GM06990 (cell line): Measurements from ENCODE around the gene RNF220.
A peak's percentile ranks its signal among the peaks of the same experiment; 100 is the strongest.

Experiments used
- DNase-seq: peaks from one replicate; pipeline ENCODE4 v3.0.0-alpha.2; 2011; ENCODE audit not compliant: insufficient read length; ENCODE audit errors: extremely low read depth
- H3K27me3 ChIP-seq: replicated peaks from 2 replicates; pipeline ENCODE4 v1.6.0; 2011; ENCODE audit warnings: low read length; ENCODE audit not compliant: control insufficient read depth, insufficient read depth
- H3K36me3 ChIP-seq: 2 replicates; pipeline ENCODE4 v1.5.1; 2011; ENCODE audit warnings: low read length; ENCODE audit not compliant: control insufficient read depth, insufficient read depth
- H3K4me3 ChIP-seq: replicated peaks from 2 replicates; pipeline ENCODE4 v1.5.1; 2011; ENCODE audit warnings: low read depth, mild to moderate bottlenecking, control low read depth, low read length
- TF ChIP-seq, protein P1 (sequence below): IDR thresholded peaks from 2 replicates; pipeline ENCODE4 v1.5.1; 2011; ENCODE audit warnings: low read length, control low read depth, mild to moderate bottlenecking, inconsistent platforms; ENCODE audit not compliant: insufficient read depth, poor library complexity, severe bottlenecking

The RNF220 gene

GRCh38 chr1:44543786-44544185 is 138.7 kb downstream of the RNF220 start:
- TF ChIP-seq, protein P1, sequence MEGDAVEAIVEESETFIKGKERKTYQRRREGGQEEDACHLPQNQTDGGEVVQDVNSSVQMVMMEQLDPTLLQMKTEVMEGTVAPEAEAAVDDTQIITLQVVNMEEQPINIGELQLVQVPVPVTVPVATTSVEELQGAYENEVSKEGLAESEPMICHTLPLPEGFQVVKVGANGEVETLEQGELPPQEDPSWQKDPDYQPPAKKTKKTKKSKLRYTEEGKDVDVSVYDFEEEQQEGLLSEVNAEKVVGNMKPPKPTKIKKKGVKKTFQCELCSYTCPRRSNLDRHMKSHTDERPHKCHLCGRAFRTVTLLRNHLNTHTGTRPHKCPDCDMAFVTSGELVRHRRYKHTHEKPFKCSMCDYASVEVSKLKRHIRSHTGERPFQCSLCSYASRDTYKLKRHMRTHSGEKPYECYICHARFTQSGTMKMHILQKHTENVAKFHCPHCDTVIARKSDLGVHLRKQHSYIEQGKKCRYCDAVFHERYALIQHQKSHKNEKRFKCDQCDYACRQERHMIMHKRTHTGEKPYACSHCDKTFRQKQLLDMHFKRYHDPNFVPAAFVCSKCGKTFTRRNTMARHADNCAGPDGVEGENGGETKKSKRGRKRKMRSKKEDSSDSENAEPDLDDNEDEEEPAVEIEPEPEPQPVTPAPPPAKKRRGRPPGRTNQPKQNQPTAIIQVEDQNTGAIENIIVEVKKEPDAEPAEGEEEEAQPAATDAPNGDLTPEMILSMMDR = no peak
- DNase-seq = no peak
- H3K27me3 ChIP-seq = no peaks in the 10 kb centered on the region; the same call in none of the 2 replicates
- no peak overlapping the region for H3K4me3 ChIP-seq
- no peaks in the 10 kb centered on the region for H3K36me3 ChIP-seq

GRCh38 chr1:44544960-44545359 is 139.9 kb downstream of the RNF220 start:
- Histone ChIP-seq H3K36me3 (no peaks in the 10 kb centered on the region), H3K4me3 (no peak overlapping the region)
- no peak for DNase-seq

GRCh38 chr1:44545961-44546360 is 140.9 kb downstream of the RNF220 start:
- no peaks in the 10 kb centered on the region for H3K36me3 ChIP-seq
- DNase-seq = no peak
- no peaks in the 10 kb centered on the region; the same call in none of the 2 replicates for H3K27me3 ChIP-seq
- no peak overlapping the region for H3K4me3 ChIP-seq
- TF ChIP-seq, protein P1 = no peak

More at GRCh38 chr1:44544960-44545359, 139.9 kb downstream of the RNF220 start:
- TF ChIP-seq, protein P1 = no peak
- no peaks in the 10 kb centered on the region; the same call in none of the 2 replicates for H3K27me3 ChIP-seq

DNA sequence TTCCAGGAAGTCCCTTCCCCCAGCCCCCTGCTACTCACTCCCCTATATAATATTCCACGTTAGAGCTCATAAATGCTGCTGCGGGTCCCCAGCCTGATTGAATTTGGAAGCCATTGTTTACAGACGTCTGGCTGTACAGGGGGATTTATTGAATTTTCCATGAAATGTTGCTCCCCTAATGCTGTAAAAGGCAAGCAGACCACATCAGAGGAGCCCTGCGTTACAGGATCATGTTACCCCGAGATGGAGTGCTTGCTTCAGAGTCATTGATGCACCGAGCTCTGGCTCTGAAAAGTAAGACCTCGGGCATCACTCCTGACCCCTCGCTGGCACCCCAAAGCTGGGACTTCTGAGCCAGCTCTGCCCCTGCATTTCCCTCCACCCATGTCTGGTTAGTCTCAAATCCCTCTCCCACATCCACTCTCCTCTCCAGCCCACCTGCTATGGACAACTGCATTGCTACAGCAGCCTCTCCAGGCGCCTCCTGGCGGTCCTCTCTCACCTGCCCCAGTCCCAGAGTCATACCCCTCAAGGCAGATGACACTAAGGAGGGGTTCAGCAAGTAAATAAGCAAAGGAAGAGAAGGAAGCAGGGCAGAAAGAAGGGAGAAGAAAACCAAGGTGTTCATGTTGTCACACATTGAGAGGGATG is 141.5 kb downstream of the RNF220 start:
- Histone ChIP-seq H3K27me3 (no peaks in the 10 kb centered on the region; the same call in none of the 2 replicates), H3K36me3 (no peaks in the 10 kb centered on the region), H3K4me3 (no peak overlapping the region)
- TF ChIP-seq, protein P1 = peak; percentile 57
- DNase-seq = no peak

- H3K36me3 ChIP-seq = no peaks in the 10 kb centered on the region
- no peak for DNase-seq
- TF ChIP-seq, protein P1 = no peak
- H3K4me3 ChIP-seq = no peak overlapping the region
- no peaks in the 10 kb centered on the region; the same call in 1 of the 2 replicates for H3K27me3 ChIP-seq
These were observed 142.3 kb downstream of the RNF220 start for GRCh38 chr1:44547361-44547760.
